Measurements from ENCODE around the gene ALG9. TPM values are rescaled to one million over a fixed set of nuclear protein-coding genes. Genes with fewer than 3 reads are reported as not detected.

ALG9 gene
- total and polyA plus RNA-seq, 2 donors (not counting 1 experiment from before 2014, with no cell fraction given), result 30.9 to 43.8 TPM

- Histone ChIP-seq H3K27me3 (ENCODE audit: control insufficient read depth, insufficient read depth, low read length) (no peaks in the 10 kb centered on the region), H3K4me3 (replicated peaks in 1 of 4; ENCODE audit: control extremely low read depth in 1 of 4, insufficient read depth in 1 of 4, low read depth in 3 of 4, low read length in 4 of 4) (no peak overlapping the region), H3K79me2 (ENCODE audit: control insufficient read depth, insufficient read depth, low read length) (peaks cover 20% of the 10 kb centered on the region), H4K20me1 (ENCODE audit: control insufficient read depth, extremely low read depth, insufficient read depth, low read length) (no peaks in the 10 kb centered on the region), H3K9me3 (ENCODE audit: control insufficient read depth, insufficient read depth, low read depth, low read length) (no peaks in the 10 kb centered on the region), H3K9ac (ENCODE audit: insufficient read depth, low read length) (no peak overlapping the region), H3K4me1 (ENCODE audit: control insufficient read depth, extremely low read depth, insufficient read depth, low read length) (peaks cover 2% of the 10 kb centered on the region), H3K27ac (ENCODE audit: insufficient read depth, low read length) (no peak overlapping the region), H3K4me2 (ENCODE audit: extremely low read depth, insufficient read depth, low read length) (no peak overlapping the region), H3K36me3 (ENCODE audit: control insufficient read depth, insufficient read depth, low read length) (peaks cover 7% of the 10 kb centered on the region), H2AFZ (ENCODE audit: low read length) (no peak overlapping the region)
- no peak for DNase-seq (ENCODE audit: low read depth in 2 of 2)
- TF ChIP-seq EZH2 (IDR thresholded peaks at IDR 0.05; ENCODE audit: low read length, missing control alignments), result no peak
- no peak for TF ChIP-seq CTCF (conservative IDR thresholded peaks at IDR 0.05 in 1 of 2, IDR thresholded peaks at IDR 0.05 in 1 of 2; ENCODE audit: low read depth in 1 of 2, low read length in 2 of 2)
Measured at GRCh38 chr11:111759376-111759775, 112.0 kb downstream of the ALG9 start.

- Histone ChIP-seq H3K4me3 (replicated peaks in 1 of 4; ENCODE audit: control extremely low read depth in 1 of 4, insufficient read depth in 1 of 4, low read depth in 3 of 4, low read length in 4 of 4) (no peak overlapping the region), H3K9ac (ENCODE audit: insufficient read depth, low read length) (no peak overlapping the region), H3K4me2 (ENCODE audit: extremely low read depth, insufficient read depth, low read length) (no peak overlapping the region), H3K4me1 (ENCODE audit: control insufficient read depth, extremely low read depth, insufficient read depth, low read length) (no peaks in the 10 kb centered on the region), H4K20me1 (ENCODE audit: control insufficient read depth, extremely low read depth, insufficient read depth, low read length) (no peaks in the 10 kb centered on the region), H3K27me3 (ENCODE audit: control insufficient read depth, insufficient read depth, low read length) (no peaks in the 10 kb centered on the region), H2AFZ (ENCODE audit: low read length) (no peak overlapping the region), H3K79me2 (ENCODE audit: control insufficient read depth, insufficient read depth, low read length) (no peaks in the 10 kb centered on the region), H3K9me3 (ENCODE audit: control insufficient read depth, insufficient read depth, low read depth, low read length) (no peaks in the 10 kb centered on the region), H3K27ac (ENCODE audit: insufficient read depth, low read length) (no peak overlapping the region), H3K36me3 (ENCODE audit: control insufficient read depth, insufficient read depth, low read length) (peaks cover 11% of the 10 kb centered on the region)
- TF ChIP-seq EZH2 (IDR thresholded peaks at IDR 0.05; ENCODE audit: low read length, missing control alignments), result no peak
- TF ChIP-seq CTCF (conservative IDR thresholded peaks at IDR 0.05 in 1 of 2, IDR thresholded peaks at IDR 0.05 in 1 of 2; ENCODE audit: low read depth in 1 of 2, low read length in 2 of 2), result no peak
- DNase-seq (ENCODE audit: low read depth in 2 of 2), result no peak
Measured at GRCh38 chr11:111756097-111756496, 115.3 kb downstream of the ALG9 start.

GRCh38 chr11:111749646-111750045 lies 121.7 kb downstream of the ALG9 start:
- H3K9ac ChIP-seq (ENCODE audit: insufficient read depth, low read length), result no peak overlapping the region
- no peaks in the 10 kb centered on the region for H3K27me3 ChIP-seq (ENCODE audit: control insufficient read depth, insufficient read depth, low read length)

More at GRCh38 chr11:111749646-111750045, 121.7 kb downstream of the ALG9 start:
- Histone ChIP-seq H3K4me1 (ENCODE audit: control insufficient read depth, extremely low read depth, insufficient read depth, low read length) (peaks cover 2% of the 10 kb centered on the region), H3K9me3 (ENCODE audit: control insufficient read depth, insufficient read depth, low read depth, low read length) (no peaks in the 10 kb centered on the region), H3K27ac (ENCODE audit: insufficient read depth, low read length) (no peak overlapping the region), H4K20me1 (ENCODE audit: control insufficient read depth, extremely low read depth, insufficient read depth, low read length) (no peaks in the 10 kb centered on the region), H2AFZ (ENCODE audit: low read length) (no peak overlapping the region), H3K36me3 (ENCODE audit: control insufficient read depth, insufficient read depth, low read length) (peaks cover 13% of the 10 kb centered on the region), H3K4me2 (ENCODE audit: extremely low read depth, insufficient read depth, low read length) (no peak overlapping the region), H3K4me3 (replicated peaks in 1 of 4; ENCODE audit: control extremely low read depth in 1 of 4, insufficient read depth in 1 of 4, low read depth in 3 of 4, low read length in 4 of 4) (no peak overlapping the region), H3K79me2 (ENCODE audit: control insufficient read depth, insufficient read depth, low read length) (peaks cover 7% of the 10 kb centered on the region)
- no peak for DNase-seq (ENCODE audit: low read depth in 2 of 2)
- TF ChIP-seq EZH2 (IDR thresholded peaks at IDR 0.05; ENCODE audit: low read length, missing control alignments) (no peak), CTCF (conservative IDR thresholded peaks at IDR 0.05 in 1 of 2, IDR thresholded peaks at IDR 0.05 in 1 of 2; ENCODE audit: low read depth in 1 of 2, low read length in 2 of 2) (no peak)
